CD4-positive, alpha-beta memory T cell (primary cell): ENCODE results near the gene ZNF711. TPM values are rescaled to one million over a fixed set of nuclear protein-coding genes. Genes with fewer than 3 reads are reported as not detected.
"Not testable (repeated sequence)": the region's sequence is repeated elsewhere in the genome, so short reads cannot be mapped to it uniquely, and the experiment has no call there.

ENCODE experiments used
- CTCF ChIA-PET: fragments of 350-600 bp; sonication (Branson Sonifier 250); formaldehyde crosslinking; loops from one replicate; lab custom pipeline; 2021; ENCODE audit warnings: inconsistent platforms; ENCODE audit not compliant: partially characterized antibody; lab: Charles Lee
- POLR2A ChIA-PET: fragments of 350-600 bp; sonication (Branson Sonifier 250); formaldehyde crosslinking; loops from one replicate; lab custom pipeline; 2021; ENCODE audit not compliant: partially characterized antibody; lab: Charles Lee
- DNase-seq, 5 donors: peaks; one replicate each; pipeline versions ENCODE4 v3.0.0 to v3.0.0-alpha.2; 2020 to 2022; ENCODE audit warnings: mixed read lengths in 1 of 5
- H3K27ac ChIP-seq: one replicate; pipeline ENCODE4 v1.7.0; 2013; ENCODE audit warnings: low read depth, low read length
- H3K27me3 ChIP-seq: 2 replicates; pipeline ENCODE4 v1.7.0; 2013; ENCODE audit warnings: mild to moderate bottlenecking, low read length, moderate library complexity; ENCODE audit not compliant: insufficient read depth
- H3K36me3 ChIP-seq: 2 replicates; pipeline ENCODE4 v1.7.0; 2013; ENCODE audit warnings: mild to moderate bottlenecking, low read length, moderate library complexity; ENCODE audit not compliant: insufficient read depth
- H3K4me1 ChIP-seq: 2 replicates; pipeline ENCODE4 v1.7.0; 2013; ENCODE audit warnings: mild to moderate bottlenecking, low read length, moderate library complexity; ENCODE audit not compliant: insufficient read depth
- H3K4me3 ChIP-seq, 2 donors: one replicate each; pipeline ENCODE4 v1.7.0; 2013; ENCODE audit warnings: low read length in 2 of 2, mild to moderate bottlenecking in 1 of 2
- H3K9me3 ChIP-seq, 2 donors: one replicate each; pipeline ENCODE4 v1.7.0; 2013; ENCODE audit warnings: low read length in 2 of 2, control low read depth in 1 of 2; ENCODE audit not compliant: control insufficient read depth in 1 of 2
- H3K27ac Mint-ChIP-seq, 7 donors: one replicate each; pipeline ENCODE4 v1.8.0; 2020 to 2021; ENCODE audit warnings: mixed read lengths in 7 of 7, mild to moderate bottlenecking in 6 of 7, inconsistent platforms in 3 of 7, moderate library complexity in 3 of 7
- H3K27me3 Mint-ChIP-seq, 2 donors: one replicate each; pipeline ENCODE4 v1.8.0; 2020 to 2021; ENCODE audit warnings: mixed read lengths in 2 of 2
- H3K36me3 Mint-ChIP-seq, 2 donors: one replicate each; pipeline ENCODE4 v1.8.0; 2020 to 2021; ENCODE audit warnings: mixed read lengths in 2 of 2, inconsistent platforms in 1 of 2, mild to moderate bottlenecking in 1 of 2
- H3K4me1 Mint-ChIP-seq, 4 donors: one replicate each; pipeline ENCODE4 v1.8.0; 2020 to 2021; ENCODE audit warnings: mixed read lengths in 4 of 4, mild to moderate bottlenecking in 1 of 4
- H3K4me3 Mint-ChIP-seq, 8 donors: one replicate each; pipeline ENCODE4 v1.8.0; 2020 to 2021; ENCODE audit warnings: mixed read lengths in 8 of 8, mild to moderate bottlenecking in 7 of 8, moderate library complexity in 6 of 8, inconsistent platforms in 3 of 8
- H3K9me3 Mint-ChIP-seq, 8 donors: one replicate each; pipeline ENCODE4 v1.8.0; 2020 to 2021; ENCODE audit warnings: mixed read lengths in 8 of 8, mild to moderate bottlenecking in 5 of 8, inconsistent platforms in 3 of 8, moderate library complexity in 1 of 8
- intact Hi-C: fragments of 100-400 bp; cut with micrococcal nuclease; formaldehyde crosslinking; loops from one replicate; pipeline ENCODE4 v1.15.1; 2023
- polyA plus RNA-seq, 2 donors: library from polyadenylated mRNA; unstranded; fragments of 300-500 nt; fragmentation: Illumina TruSeq; gene quantifications; one replicate each; pipeline ENCODE4 v1.2.3, GENCODE V29; 2021
- total RNA-seq, 2 experiments: library from RNA; stranded (reverse); gene quantifications; one replicate each; pipeline ENCODE4 v1.2.3, GENCODE V29; 2021

ZNF711 gene
- total and polyA plus RNA-seq, 4 experiments from 2014 or later, result 0.25 to 1.5 (median 0.96) TPM

GRCh38 chrX:85243155-85243554 is 636 bp upstream of the ZNF711 start:
- H3K27me3 ChIP-seq, result no peaks in the 10 kb centered on the region
- intact Hi-C loops, result no loop called here
- Mint-ChIP-seq H3K9me3 (peaks cover 0 to 4% (median 0%) of the 10 kb centered on the region in 8 donors), H3K36me3 (no peaks in the 10 kb centered on the region), H3K27ac (no peak overlapping the region), H3K27me3 (peaks cover 3 to 7% of the 10 kb centered on the region in 2 donors), H3K4me3 (peak overlapping the region; percentile 6 to 58 (median 35)), H3K4me1 (peaks cover 6 to 13% (median 11%) of the 10 kb centered on the region in 4 donors)
- ChIA-PET CTCF (no interaction called here), POLR2A (no interaction called here)
- no peak overlapping the region for H3K27ac ChIP-seq
- H3K9me3 ChIP-seq, result no peaks in the 10 kb centered on the region
- no peak for DNase-seq
- H3K4me1 ChIP-seq, result no peaks in the 10 kb centered on the region
- no peaks in the 10 kb centered on the region for H3K36me3 ChIP-seq
- H3K4me3 ChIP-seq, result no peak overlapping the region

GRCh38 chrX:85244450-85245211 is 840 bp downstream of the ZNF711 start:
- Mint-ChIP-seq H3K4me3 (peak overlapping the region; percentile 83 to 92 (median 86)), H3K9me3 (peaks cover 0 to 4% (median 0%) of the 10 kb centered on the region in 8 donors), H3K27me3 (peaks cover 3 to 9% of the 10 kb centered on the region in 2 donors), H3K4me1 (peaks cover 6 to 13% (median 11%) of the 10 kb centered on the region in 4 donors), H3K27ac (peak overlapping the region in 6 of 7 donors; percentile 11 to 74 (median 48)), H3K36me3 (no peaks in the 10 kb centered on the region)
- H3K27me3 ChIP-seq, result no peaks in the 10 kb centered on the region
- no peaks in the 10 kb centered on the region for H3K36me3 ChIP-seq
- peak in 3 of 5 donors; percentile 2 to 19 (median 2) for DNase-seq
- ChIA-PET CTCF (no interaction called here), POLR2A (no interaction called here)
- no peak overlapping the region for H3K27ac ChIP-seq
- no peaks in the 10 kb centered on the region for H3K4me1 ChIP-seq
- peak overlapping the region in 1 of 2 donors; percentile 32 for H3K4me3 ChIP-seq
- H3K9me3 ChIP-seq, result no peaks in the 10 kb centered on the region
- intact Hi-C loops, result no loop called here

GRCh38 chrX:85285286-85285685 is 41.5 kb downstream of the ZNF711 start:
- H3K9me3 ChIP-seq, intact Hi-C loops, H3K36me3 Mint-ChIP-seq, H3K36me3 ChIP-seq, H3K4me1 Mint-ChIP-seq, CTCF ChIA-PET, H3K4me1 ChIP-seq, POLR2A ChIA-PET, DNase-seq, H3K27me3 Mint-ChIP-seq, H3K4me3 Mint-ChIP-seq, H3K9me3 Mint-ChIP-seq, H3K27ac ChIP-seq, H3K4me3 ChIP-seq, H3K27me3 ChIP-seq, H3K27ac Mint-ChIP-seq: not testable (repeated sequence)

- ChIA-PET POLR2A (no interaction called here), CTCF (no interaction called here)
- Histone ChIP-seq H3K4me3 (no peak overlapping the region), H3K36me3 (no peaks in the 10 kb centered on the region), H3K27ac (no peak overlapping the region), H3K9me3 (no peaks in the 10 kb centered on the region), H3K27me3 (no peaks in the 10 kb centered on the region), H3K4me1 (no peaks in the 10 kb centered on the region)
- intact Hi-C loops, result no loop called here
- H3K27ac Mint-ChIP-seq, result no peak overlapping the region
- no peaks in the 10 kb centered on the region for H3K27me3 Mint-ChIP-seq
- H3K36me3 Mint-ChIP-seq, result no peaks in the 10 kb centered on the region
- no peaks in the 10 kb centered on the region for H3K4me1 Mint-ChIP-seq
- no peak for DNase-seq
- H3K9me3 Mint-ChIP-seq, result peaks cover 0 to 13% (median 3%) of the 10 kb centered on the region in 8 donors
- no peak overlapping the region for H3K4me3 Mint-ChIP-seq
Measured at GRCh38 chrX:85288992-85289723, 45.4 kb downstream of the ZNF711 start.

GRCh38 chrX:85303544-85303943 is 59.8 kb downstream of the ZNF711 start:
- POLR2A ChIA-PET, result no interaction called here
- H3K4me1 Mint-ChIP-seq, result no peaks in the 10 kb centered on the region
- no peaks in the 10 kb centered on the region for H3K9me3 ChIP-seq
- no peaks in the 10 kb centered on the region for H3K27me3 Mint-ChIP-seq
- CTCF ChIA-PET, result no interaction called here
- H3K36me3 ChIP-seq, result no peaks in the 10 kb centered on the region
- no peak overlapping the region for H3K27ac Mint-ChIP-seq
- H3K27me3 ChIP-seq, result no peaks in the 10 kb centered on the region
- no peak for DNase-seq
- peaks cover 0 to 4% (median 0%) of the 10 kb centered on the region in 8 donors for H3K9me3 Mint-ChIP-seq
- no peak overlapping the region for H3K27ac ChIP-seq
- intact Hi-C loops, result no loop called here
- H3K36me3 Mint-ChIP-seq, result no peaks in the 10 kb centered on the region
- no peaks in the 10 kb centered on the region for H3K4me1 ChIP-seq
- no peak overlapping the region for H3K4me3 Mint-ChIP-seq
- H3K4me3 ChIP-seq, result no peak overlapping the region

GRCh38 chrX:85309717-85310116 is 65.9 kb downstream of the ZNF711 start:
- Histone ChIP-seq H3K27me3 (no peaks in the 10 kb centered on the region), H3K4me3 (no peak overlapping the region), H3K9me3 (no peaks in the 10 kb centered on the region), H3K4me1 (no peaks in the 10 kb centered on the region), H3K27ac (no peak overlapping the region), H3K36me3 (no peaks in the 10 kb centered on the region)
- Mint-ChIP-seq H3K4me1 (no peaks in the 10 kb centered on the region), H3K9me3 (peaks cover 0 to 12% (median 3%) of the 10 kb centered on the region in 8 donors), H3K27me3 (no peaks in the 10 kb centered on the region), H3K27ac (no peak overlapping the region), H3K36me3 (no peaks in the 10 kb centered on the region), H3K4me3 (no peak overlapping the region)
- intact Hi-C loops, result no loop called here
- POLR2A ChIA-PET, result no interaction called here
- DNase-seq, result peak in 1 of 5 donors; percentile 0
- CTCF ChIA-PET, result no interaction called here

GRCh38 chrX:85311348-85311747 is 67.6 kb downstream of the ZNF711 start:
- H3K27me3 Mint-ChIP-seq, H3K4me3 ChIP-seq, POLR2A ChIA-PET, H3K9me3 Mint-ChIP-seq, H3K4me1 Mint-ChIP-seq, H3K36me3 Mint-ChIP-seq, intact Hi-C loops, H3K9me3 ChIP-seq, H3K4me3 Mint-ChIP-seq, H3K36me3 ChIP-seq, H3K27me3 ChIP-seq, CTCF ChIA-PET, H3K27ac Mint-ChIP-seq, H3K4me1 ChIP-seq, DNase-seq, H3K27ac ChIP-seq: not testable (repeated sequence)
